Measurements from ENCODE around the gene LCAT. TPM values are rescaled to one million over a fixed set of nuclear protein-coding genes. Genes with fewer than 3 reads are reported as not detected.

The LCAT gene
- total RNA-seq, 4 donors from 2014 or later = 3.6 to 19.0 (median 4.6) TPM

- no peak for TF ChIP-seq CTCF (IDR thresholded peaks at IDR 0.05)
- Histone ChIP-seq H3K27me3 (no peaks in the 10 kb centered on the region), H3K9me3 (no peaks in the 10 kb centered on the region), H3K4me3 (no peak overlapping the region), H3K36me3 (peaks cover 0 to 43% (median 0%) of the 10 kb centered on the region in 3 donors), H3K4me1 (peaks cover 0 to 11% (median 0%) of the 10 kb centered on the region in 4 donors), H3K27ac (no peak overlapping the region)
- DNase-seq = no peak
Observed at GRCh38 chr16:67953641-67954375, 9.9 kb upstream of the LCAT start.

- TF ChIP-seq CTCF (IDR thresholded peaks at IDR 0.05) = no peak
- no peak for TF ChIP-seq POLR2A (IDR thresholded peaks at IDR 0.05)
- peaks cover 0 to 11% (median 0%) of the 10 kb centered on the region in 4 donors for H3K4me1 ChIP-seq
- peaks cover 0 to 58% (median 0%) of the 10 kb centered on the region in 3 donors for H3K36me3 ChIP-seq
- H3K27me3 ChIP-seq = no peaks in the 10 kb centered on the region
- no peaks in the 10 kb centered on the region for H3K9me3 ChIP-seq
- peak overlapping the region in 1 of 4 donors; percentile 3 for H3K27ac ChIP-seq
- no peak overlapping the region for H3K4me3 ChIP-seq
- DNase-seq = no peak
Observed at GRCh38 chr16:67951485-67951884, 7.6 kb upstream of the LCAT start.

GRCh38 chr16:67950335-67950843 lies 6.5 kb upstream of the LCAT start:
- H3K27ac ChIP-seq = no peak overlapping the region
- no peaks in the 10 kb centered on the region for H3K9me3 ChIP-seq
- no peaks in the 10 kb centered on the region for H3K27me3 ChIP-seq
- peaks cover 0 to 11% (median 0%) of the 10 kb centered on the region in 4 donors for H3K4me1 ChIP-seq
- TF ChIP-seq POLR2A (IDR thresholded peaks at IDR 0.05) (no peak), CTCF (IDR thresholded peaks at IDR 0.05) (no peak)
- no peak overlapping the region for H3K4me3 ChIP-seq
- peaks cover 0 to 68% (median 0%) of the 10 kb centered on the region in 3 donors for H3K36me3 ChIP-seq
- DNase-seq = no peak

GRCh38 chr16:67949645-67950044 lies 5.7 kb upstream of the LCAT start:
- H3K36me3 ChIP-seq = peaks cover 0 to 66% (median 0%) of the 10 kb centered on the region in 3 donors
- no peaks in the 10 kb centered on the region for H3K27me3 ChIP-seq
- H3K9me3 ChIP-seq = no peaks in the 10 kb centered on the region
- DNase-seq = no peak
- TF ChIP-seq POLR2A (IDR thresholded peaks at IDR 0.05) = no peak
- no peak for TF ChIP-seq CTCF (IDR thresholded peaks at IDR 0.05)
- H3K4me1 ChIP-seq = peaks cover 0 to 16% (median 0%) of the 10 kb centered on the region in 4 donors
- H3K4me3 ChIP-seq = no peak overlapping the region
- H3K27ac ChIP-seq = no peak overlapping the region

GRCh38 chr16:67948015-67948414 lies 4.1 kb upstream of the LCAT start:
- no peaks in the 10 kb centered on the region for H3K27me3 ChIP-seq
- DNase-seq = no peak
- H3K27ac ChIP-seq = no peak overlapping the region

More at GRCh38 chr16:67948015-67948414, 4.1 kb upstream of the LCAT start:
- Histone ChIP-seq H3K36me3 (peaks cover 0 to 61% (median 0%) of the 10 kb centered on the region in 3 donors), H3K4me1 (peaks cover 0 to 31% (median 0%) of the 10 kb centered on the region in 4 donors), H3K4me3 (no peak overlapping the region), H3K9me3 (no peaks in the 10 kb centered on the region)
- TF ChIP-seq POLR2A (IDR thresholded peaks at IDR 0.05) (no peak), CTCF (IDR thresholded peaks at IDR 0.05) (no peak)

All from Peyer's patch (tissue), 4 donors.